Stimulated activated naive CD8-positive, alpha-beta T cell treated with anti-CD3 and anti-CD28 coated beads, Interleukin-15, Interleukin-2, amounts not matched to agents 100 ng/mL and 50 ng/mL, for 24 hours (primary cell): ENCODE measurements around the gene ACO2.

Source experiments
- H3K27ac Mint-ChIP-seq: one replicate; pipeline ENCODE4 v1.8.0; 2021; ENCODE audit warnings: mild to moderate bottlenecking, mixed read lengths
- H3K27me3 Mint-ChIP-seq: one replicate; pipeline ENCODE4 v1.8.0; 2021; ENCODE audit warnings: mixed read lengths
- H3K36me3 Mint-ChIP-seq: one replicate; pipeline ENCODE4 v1.8.0; 2021; ENCODE audit warnings: low read depth, mixed read lengths
- H3K4me1 Mint-ChIP-seq: one replicate; pipeline ENCODE4 v1.8.0; 2021; ENCODE audit warnings: low read depth, mixed read lengths
- H3K4me3 Mint-ChIP-seq: one replicate; pipeline ENCODE4 v1.8.0; 2021; ENCODE audit warnings: mild to moderate bottlenecking, mixed read lengths
- H3K9me3 Mint-ChIP-seq: one replicate; pipeline ENCODE4 v1.8.0; 2021; ENCODE audit warnings: mixed read lengths

Gene ACO2

GRCh38 chr22:41532908-41533825 is 64.2 kb downstream of the ACO2 start:
- Mint-ChIP-seq H3K9me3 (no peaks in the 10 kb centered on the region), H3K27me3 (no peaks in the 10 kb centered on the region), H3K4me1 (no peaks in the 10 kb centered on the region), H3K27ac (no peak overlapping the region), H3K4me3 (no peak overlapping the region), H3K36me3 (peaks cover 37% of the 10 kb centered on the region)

- H3K4me3 Mint-ChIP-seq, result no peak overlapping the region
- no peaks in the 10 kb centered on the region for H3K4me1 Mint-ChIP-seq
- no peaks in the 10 kb centered on the region for H3K9me3 Mint-ChIP-seq
- H3K36me3 Mint-ChIP-seq, result peaks cover 29% of the 10 kb centered on the region
- no peak overlapping the region for H3K27ac Mint-ChIP-seq
- H3K27me3 Mint-ChIP-seq, result no peaks in the 10 kb centered on the region
Measured at GRCh38 chr22:41534219-41534618, 65.3 kb downstream of the ACO2 start.

GRCh38 chr22:41535244-41535643 is 66.3 kb downstream of the ACO2 start:
- H3K9me3 Mint-ChIP-seq, result no peaks in the 10 kb centered on the region
- H3K4me1 Mint-ChIP-seq, result no peaks in the 10 kb centered on the region
- no peak overlapping the region for H3K4me3 Mint-ChIP-seq
- H3K36me3 Mint-ChIP-seq, result peaks cover 35% of the 10 kb centered on the region
- H3K27me3 Mint-ChIP-seq, result no peaks in the 10 kb centered on the region
- no peak overlapping the region for H3K27ac Mint-ChIP-seq

- Mint-ChIP-seq H3K27me3 (no peaks in the 10 kb centered on the region), H3K4me1 (peaks cover 16% of the 10 kb centered on the region), H3K9me3 (no peaks in the 10 kb centered on the region), H3K36me3 (peaks cover 37% of the 10 kb centered on the region), H3K27ac (no peak overlapping the region), H3K4me3 (no peak overlapping the region)
Measured at GRCh38 chr22:41537203-41537602, 68.3 kb downstream of the ACO2 start.

- no peaks in the 10 kb centered on the region for H3K9me3 Mint-ChIP-seq
- H3K36me3 Mint-ChIP-seq, result peaks cover 43% of the 10 kb centered on the region
- H3K4me1 Mint-ChIP-seq, result peaks cover 29% of the 10 kb centered on the region
- no peaks in the 10 kb centered on the region for H3K27me3 Mint-ChIP-seq
- H3K27ac Mint-ChIP-seq, result no peak overlapping the region
- H3K4me3 Mint-ChIP-seq, result no peak overlapping the region
Measured at GRCh38 chr22:41538583-41538982, 69.7 kb downstream of the ACO2 start.

- Mint-ChIP-seq H3K9me3 (no peaks in the 10 kb centered on the region), H3K27me3 (no peaks in the 10 kb centered on the region), H3K4me3 (no peak overlapping the region), H3K27ac (no peak overlapping the region), H3K36me3 (peaks cover 43% of the 10 kb centered on the region), H3K4me1 (peaks cover 32% of the 10 kb centered on the region)
Measured at GRCh38 chr22:41539146-41540005, 70.5 kb downstream of the ACO2 start.

- peak overlapping the region; percentile 31 for H3K27ac Mint-ChIP-seq
- H3K27me3 Mint-ChIP-seq, result no peaks in the 10 kb centered on the region
- peaks cover 38% of the 10 kb centered on the region for H3K4me1 Mint-ChIP-seq
- H3K9me3 Mint-ChIP-seq, result no peaks in the 10 kb centered on the region
- no peak overlapping the region for H3K4me3 Mint-ChIP-seq
- peaks cover 42% of the 10 kb centered on the region for H3K36me3 Mint-ChIP-seq
Measured at GRCh38 chr22:41540006-41540315, 71.0 kb downstream of the ACO2 start.

- H3K27ac Mint-ChIP-seq, result no peak overlapping the region
- H3K9me3 Mint-ChIP-seq, result no peaks in the 10 kb centered on the region
- H3K4me1 Mint-ChIP-seq, result peaks cover 42% of the 10 kb centered on the region
- no peak overlapping the region for H3K4me3 Mint-ChIP-seq
- no peaks in the 10 kb centered on the region for H3K27me3 Mint-ChIP-seq
- peaks cover 38% of the 10 kb centered on the region for H3K36me3 Mint-ChIP-seq
Measured at GRCh38 chr22:41540365-41540764, 71.4 kb downstream of the ACO2 start.

GRCh38 chr22:41541484-41541883 is 72.6 kb downstream of the ACO2 start:
- Mint-ChIP-seq H3K36me3 (peaks cover 38% of the 10 kb centered on the region), H3K4me3 (peak overlapping the region; percentile 66), H3K27me3 (no peaks in the 10 kb centered on the region), H3K9me3 (no peaks in the 10 kb centered on the region), H3K4me1 (peaks cover 42% of the 10 kb centered on the region), H3K27ac (peak overlapping the region; percentile 87)

GRCh38 chr22:41542224-41542623 is 73.3 kb downstream of the ACO2 start:
- Mint-ChIP-seq H3K9me3 (no peaks in the 10 kb centered on the region), H3K4me1 (peaks cover 42% of the 10 kb centered on the region), H3K4me3 (peak overlapping the region; percentile 94), H3K36me3 (peaks cover 35% of the 10 kb centered on the region), H3K27me3 (no peaks in the 10 kb centered on the region), H3K27ac (peak overlapping the region; percentile 93)

- H3K27me3 Mint-ChIP-seq, result no peaks in the 10 kb centered on the region
- H3K9me3 Mint-ChIP-seq, result no peaks in the 10 kb centered on the region
- peaks cover 30% of the 10 kb centered on the region for H3K36me3 Mint-ChIP-seq
- H3K27ac Mint-ChIP-seq, result peak within 1 kb of the TSS; percentile 93
- peaks cover 42% of the 10 kb centered on the region for H3K4me1 Mint-ChIP-seq
- H3K4me3 Mint-ChIP-seq, result peak within 1 kb of the TSS; percentile 94
Measured at GRCh38 chr22:41543854-41544670, 75.1 kb downstream of the ACO2 start, which contains the start of gene POLR3H. POLR3H (minus strand) TSS chr22:41544470; CDS start chr22:41544101, 369 bp downstream.

- no peaks in the 10 kb centered on the region for H3K9me3 Mint-ChIP-seq
- no peaks in the 10 kb centered on the region for H3K27me3 Mint-ChIP-seq
- H3K4me3 Mint-ChIP-seq, result peak overlapping the region; percentile 94
- peak overlapping the region; percentile 88 for H3K27ac Mint-ChIP-seq
- peaks cover 42% of the 10 kb centered on the region for H3K4me1 Mint-ChIP-seq
- peaks cover 23% of the 10 kb centered on the region for H3K36me3 Mint-ChIP-seq
Measured at GRCh38 chr22:41544671-41545476, 76.0 kb downstream of the ACO2 start.

GRCh38 chr22:41548830-41549211 is 79.9 kb downstream of the ACO2 start:
- Mint-ChIP-seq H3K27me3 (peaks cover 8% of the 10 kb centered on the region), H3K4me1 (peaks cover 12% of the 10 kb centered on the region), H3K27ac (no peak overlapping the region), H3K4me3 (no peak overlapping the region), H3K9me3 (no peaks in the 10 kb centered on the region), H3K36me3 (no peaks in the 10 kb centered on the region)

- H3K4me3 Mint-ChIP-seq, result no peak overlapping the region
Measured at GRCh38 chr22:41550952-41551491, 82.1 kb downstream of the ACO2 start.

More at GRCh38 chr22:41550952-41551491, 82.1 kb downstream of the ACO2 start:
- H3K9me3 Mint-ChIP-seq, result no peaks in the 10 kb centered on the region
- no peak overlapping the region for H3K27ac Mint-ChIP-seq
- no peaks in the 10 kb centered on the region for H3K36me3 Mint-ChIP-seq
- no peaks in the 10 kb centered on the region for H3K4me1 Mint-ChIP-seq
- peaks cover 8% of the 10 kb centered on the region for H3K27me3 Mint-ChIP-seq
